ENCODE results near the gene SHFL.

Gene SHFL

DNA sequence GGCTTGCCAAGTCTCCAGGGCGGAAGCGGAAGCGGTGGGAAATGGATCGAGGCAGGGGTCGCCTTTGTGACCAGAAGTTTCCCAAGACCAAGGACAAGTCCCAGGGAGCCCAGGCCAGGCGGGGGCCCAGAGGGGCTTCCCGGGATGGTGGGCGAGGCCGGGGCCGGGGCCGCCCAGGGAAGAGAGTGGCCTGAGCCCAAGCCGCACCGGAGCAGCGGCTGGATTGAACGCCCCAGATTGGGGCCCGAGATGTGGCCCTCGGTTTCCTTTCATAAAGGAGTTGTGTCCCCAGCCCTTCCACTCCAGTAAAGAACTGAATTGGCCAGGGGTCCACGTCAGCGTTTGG is 24.8 kb downstream of the SHFL start:
- Histone ChIP-seq H3K27ac (no peak overlapping the region), H3K36me3 (peaks cover 56 to 69% (median 62%) of the 10 kb centered on the region in 3 donors), H3K9me3 (no peaks in the 10 kb centered on the region), H3K4me3 (no peak overlapping the region), H3K4me1 (peaks cover 0 to 28% (median 18%) of the 10 kb centered on the region in 4 donors), H3K27me3 (no peaks in the 10 kb centered on the region)
- no peak for DNase-seq
- TF ChIP-seq, protein P1, sequence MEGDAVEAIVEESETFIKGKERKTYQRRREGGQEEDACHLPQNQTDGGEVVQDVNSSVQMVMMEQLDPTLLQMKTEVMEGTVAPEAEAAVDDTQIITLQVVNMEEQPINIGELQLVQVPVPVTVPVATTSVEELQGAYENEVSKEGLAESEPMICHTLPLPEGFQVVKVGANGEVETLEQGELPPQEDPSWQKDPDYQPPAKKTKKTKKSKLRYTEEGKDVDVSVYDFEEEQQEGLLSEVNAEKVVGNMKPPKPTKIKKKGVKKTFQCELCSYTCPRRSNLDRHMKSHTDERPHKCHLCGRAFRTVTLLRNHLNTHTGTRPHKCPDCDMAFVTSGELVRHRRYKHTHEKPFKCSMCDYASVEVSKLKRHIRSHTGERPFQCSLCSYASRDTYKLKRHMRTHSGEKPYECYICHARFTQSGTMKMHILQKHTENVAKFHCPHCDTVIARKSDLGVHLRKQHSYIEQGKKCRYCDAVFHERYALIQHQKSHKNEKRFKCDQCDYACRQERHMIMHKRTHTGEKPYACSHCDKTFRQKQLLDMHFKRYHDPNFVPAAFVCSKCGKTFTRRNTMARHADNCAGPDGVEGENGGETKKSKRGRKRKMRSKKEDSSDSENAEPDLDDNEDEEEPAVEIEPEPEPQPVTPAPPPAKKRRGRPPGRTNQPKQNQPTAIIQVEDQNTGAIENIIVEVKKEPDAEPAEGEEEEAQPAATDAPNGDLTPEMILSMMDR (IDR thresholded peaks at IDR 0.05), result no peak
- intact Hi-C loops (cut with DNase I; ENCODE audit: low total_unique reads), result no loop called here

DNA sequence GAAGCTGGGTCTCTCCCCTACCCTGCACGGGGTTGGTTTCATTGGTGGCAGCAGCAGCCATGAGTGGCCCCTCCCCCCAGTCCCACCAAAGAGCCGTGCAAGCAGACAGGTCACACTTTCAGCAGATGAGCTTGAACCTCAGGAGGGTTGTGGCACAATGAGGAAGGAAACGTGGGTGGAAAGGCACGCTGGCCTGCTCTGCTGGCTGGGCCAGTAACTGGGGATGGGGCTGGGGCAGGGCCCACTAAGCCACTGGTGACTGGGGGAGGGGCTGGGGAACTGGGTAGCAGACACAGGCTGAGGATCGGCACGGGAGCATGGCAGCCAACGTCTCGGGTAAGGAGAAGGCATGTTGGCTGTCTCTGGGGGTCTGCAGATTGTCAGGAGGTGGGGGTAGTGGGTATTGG is 25.3 kb downstream of the SHFL start, which contains the start of gene P2RY11:
TSS of gene P2RY11 (plus strand) at position 289 of the 407 bp plus-strand sequence. CDS start at position 318, 29 bp downstream.
- H3K27ac ChIP-seq, result no peak within 1 kb of the TSS
- peaks cover 60 to 73% (median 67%) of the 10 kb centered on the region in 3 donors for H3K36me3 ChIP-seq
- TF ChIP-seq, protein P1 (IDR thresholded peaks at IDR 0.05), result no peak
- no peak for DNase-seq
- H3K4me3 ChIP-seq, result no peak within 1 kb of the TSS
- H3K9me3 ChIP-seq, result no peaks in the 10 kb centered on the region
- peaks cover 0 to 29% (median 17%) of the 10 kb centered on the region in 4 donors for H3K4me1 ChIP-seq
- intact Hi-C loops (cut with DNase I; ENCODE audit: low total_unique reads), result no loop called here
- no peaks in the 10 kb centered on the region for H3K27me3 ChIP-seq

GRCh38 chr19:10112037-10112761 is 26.1 kb downstream of the SHFL start:
- peaks cover 0 to 23% (median 10%) of the 10 kb centered on the region in 4 donors for H3K4me1 ChIP-seq
- no peaks in the 10 kb centered on the region for H3K27me3 ChIP-seq
- no peak overlapping the region for H3K4me3 ChIP-seq
- TF ChIP-seq, protein P1 (IDR thresholded peaks at IDR 0.05), result no peak
- no peak for DNase-seq
- intact Hi-C loops (cut with DNase I; ENCODE audit: low total_unique reads), result no loop called here
- H3K9me3 ChIP-seq, result no peaks in the 10 kb centered on the region
- no peak overlapping the region for H3K27ac ChIP-seq
- peaks cover 68 to 81% (median 75%) of the 10 kb centered on the region in 3 donors for H3K36me3 ChIP-seq

GRCh38 chr19:10112895-10113591 is 26.9 kb downstream of the SHFL start:
- TF ChIP-seq, protein P1 (IDR thresholded peaks at IDR 0.05), result peak in 1 of 2 experiments; percentile 26
- H3K36me3 ChIP-seq, result peaks cover 69 to 82% (median 76%) of the 10 kb centered on the region in 3 donors
- no peaks in the 10 kb centered on the region for H3K9me3 ChIP-seq
- intact Hi-C loops (cut with DNase I; ENCODE audit: low total_unique reads), result no loop called here
- peaks cover 0 to 16% (median 6%) of the 10 kb centered on the region in 4 donors for H3K4me1 ChIP-seq
- no peak for DNase-seq
- H3K27me3 ChIP-seq, result no peaks in the 10 kb centered on the region
- no peak overlapping the region for H3K4me3 ChIP-seq
- H3K27ac ChIP-seq, result peak overlapping the region in 1 of 2 donors; percentile 19

DNA sequence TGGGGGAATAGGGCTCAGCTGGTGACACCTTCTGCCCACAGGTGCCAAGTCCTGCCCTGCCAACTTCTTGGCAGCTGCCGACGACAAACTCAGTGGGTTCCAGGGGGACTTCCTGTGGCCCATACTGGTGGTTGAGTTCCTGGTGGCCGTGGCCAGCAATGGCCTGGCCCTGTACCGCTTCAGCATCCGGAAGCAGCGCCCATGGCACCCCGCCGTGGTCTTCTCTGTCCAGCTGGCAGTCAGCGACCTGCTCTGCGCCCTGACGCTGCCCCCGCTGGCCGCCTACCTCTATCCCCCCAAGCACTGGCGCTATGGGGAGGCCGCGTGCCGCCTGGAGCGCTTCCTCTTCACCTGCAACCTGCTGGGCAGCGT is 27.5 kb downstream of the SHFL start:
- no peak overlapping the region for H3K4me3 ChIP-seq
- DNase-seq, result no peak
- intact Hi-C loops (cut with DNase I; ENCODE audit: low total_unique reads), result no loop called here
- H3K27me3 ChIP-seq, result no peaks in the 10 kb centered on the region
- TF ChIP-seq, protein P1 (IDR thresholded peaks at IDR 0.05), result no peak
- peak overlapping the region in 1 of 2 donors; percentile 19 for H3K27ac ChIP-seq
- peaks cover 0 to 21% (median 10%) of the 10 kb centered on the region in 4 donors for H3K4me1 ChIP-seq
- H3K9me3 ChIP-seq, result no peaks in the 10 kb centered on the region
- peaks cover 69 to 82% (median 76%) of the 10 kb centered on the region in 3 donors for H3K36me3 ChIP-seq
